GM21619 (cell line): ENCODE measurements around the gene SEMA3G.

Experiments
- ATAC-seq: cut with Tn5 transposase; IDR thresholded peaks from one replicate; pipeline ENCODE4 v1.9.1; 2021; ENCODE audit not compliant: unreplicated experiment

SEMA3G gene

GRCh38 chr3:52454250-52454937, 9.5 kb upstream of the SEMA3G start:
- ATAC-seq = no peak

GRCh38 chr3:52453496-52454249, 8.8 kb upstream of the SEMA3G start, which contains the start of gene TNNC1:
TSS of gene TNNC1 (minus strand) at chr3:52454041. CDS start at chr3:52454015, 26 bp downstream.
- ATAC-seq = no peak

GRCh38 chr3:52452570-52453221, 7.8 kb upstream of the SEMA3G start:
- no peak for ATAC-seq

- ATAC-seq = no peak
These were observed 7.2 kb upstream of the SEMA3G start for GRCh38 chr3:52452126-52452525.

GRCh38 chr3:52451237-52452083, 6.6 kb upstream of the SEMA3G start:
- ATAC-seq = no peak

GRCh38 chr3:52450489-52451236, 5.8 kb upstream of the SEMA3G start:
- ATAC-seq = no peak

GRCh38 chr3:52447512-52448355, 2.8 kb upstream of the SEMA3G start:
- ATAC-seq = no peak

- no peak for ATAC-seq
These were observed 2.0 kb upstream of the SEMA3G start for GRCh38 chr3:52446631-52447511.

GRCh38 chr3:52446042-52446441, 1.1 kb upstream of the SEMA3G start:
- ATAC-seq = no peak

- ATAC-seq = no peak
These were observed 864 bp downstream of the SEMA3G start for GRCh38 chr3:52443791-52444687.

GRCh38 chr3:52443268-52443610, 1.7 kb downstream of the SEMA3G start:
- ATAC-seq = no peak

GRCh38 chr3:52442409-52443267, 2.3 kb downstream of the SEMA3G start:
- ATAC-seq = no peak

- ATAC-seq = no peak
These were observed 3.1 kb downstream of the SEMA3G start for GRCh38 chr3:52441772-52442332.

- ATAC-seq = no peak
These were observed 3.7 kb downstream of the SEMA3G start for GRCh38 chr3:52441091-52441771.

- no peak for ATAC-seq
These were observed 4.2 kb downstream of the SEMA3G start for GRCh38 chr3:52440671-52441070.

- ATAC-seq = no peak
These were observed 4.7 kb downstream of the SEMA3G start for GRCh38 chr3:52440249-52440551.
